ENCODE measurements around the gene SCO1.
"Not testable (repeated sequence)": the region's sequence is repeated elsewhere in the genome, so short reads cannot be mapped to it uniquely, and the experiment has no call there.

Gene SCO1

DNA sequence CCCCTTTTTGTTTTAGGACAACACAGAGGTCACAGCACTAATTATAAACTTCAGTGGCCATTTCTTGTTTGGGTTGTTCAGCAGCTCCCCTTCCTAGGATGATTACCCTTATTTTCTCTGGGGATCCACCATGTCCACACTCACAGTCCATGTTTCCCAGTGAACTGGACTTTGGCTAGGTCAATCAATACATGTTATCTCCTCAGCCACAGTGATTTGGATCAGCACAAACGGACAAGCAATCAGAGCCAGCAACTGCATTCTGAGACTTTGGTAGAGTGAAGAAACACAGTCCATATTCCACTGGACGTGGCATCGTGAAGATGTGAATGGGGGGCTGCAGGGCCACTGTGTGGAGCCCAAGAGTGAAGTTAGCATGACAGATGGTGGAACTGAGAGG, 27.9 kb upstream of the SCO1 start:
- no peak for DNase-seq (ENCODE audit: low spot score)

DNA sequence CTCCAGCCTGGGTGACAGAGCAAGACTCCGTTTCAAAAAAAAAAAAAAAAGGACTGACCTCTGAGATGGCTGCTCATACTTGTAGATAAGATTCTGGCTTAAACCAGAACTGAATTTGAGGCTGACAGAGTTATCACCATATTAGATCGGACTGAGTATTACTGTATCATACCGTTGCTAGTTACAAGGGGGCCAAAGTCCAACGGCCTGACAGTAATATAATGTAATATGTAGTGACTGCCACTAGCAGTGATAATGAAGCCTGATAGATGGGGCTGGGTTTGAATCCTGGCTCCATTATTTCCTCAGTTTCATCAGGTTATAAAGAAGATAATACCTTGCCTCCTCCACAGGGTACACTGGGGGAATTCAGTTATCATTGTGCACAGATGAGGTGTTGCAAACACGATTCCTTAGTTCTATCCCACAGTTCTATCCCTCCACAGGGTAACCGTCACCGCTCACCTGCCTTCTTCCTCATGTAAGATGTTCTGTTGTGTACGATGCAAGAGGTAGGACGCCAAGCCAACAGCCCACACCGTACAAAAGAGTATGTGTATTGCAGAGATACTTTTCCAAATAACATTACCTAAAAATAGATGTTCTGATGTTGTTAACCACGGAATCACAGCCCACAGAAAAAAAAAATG, 27.3 kb upstream of the SCO1 start:
- DNase-seq (ENCODE audit: low spot score) = no peak

DNA sequence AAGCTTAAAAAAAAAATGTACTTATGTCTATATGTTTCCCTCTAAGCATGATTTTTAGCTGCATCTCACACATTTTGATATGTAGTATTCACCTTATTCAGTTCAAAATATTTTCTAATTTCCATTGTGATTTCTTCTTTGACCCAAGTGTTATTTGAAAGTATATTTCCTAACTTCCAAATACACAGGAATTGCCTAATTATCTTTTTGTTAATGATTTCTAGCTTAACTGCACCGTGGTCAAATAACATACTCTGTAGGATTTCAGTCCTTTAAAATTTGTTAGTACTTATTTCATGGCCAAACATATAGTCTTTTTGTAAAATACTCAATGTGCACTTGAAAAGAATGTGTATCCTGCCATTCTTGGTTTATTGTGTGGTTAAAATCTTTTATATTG, 21.2 kb upstream of the SCO1 start:
- DNase-seq (ENCODE audit: low spot score) = no peak

DNA sequence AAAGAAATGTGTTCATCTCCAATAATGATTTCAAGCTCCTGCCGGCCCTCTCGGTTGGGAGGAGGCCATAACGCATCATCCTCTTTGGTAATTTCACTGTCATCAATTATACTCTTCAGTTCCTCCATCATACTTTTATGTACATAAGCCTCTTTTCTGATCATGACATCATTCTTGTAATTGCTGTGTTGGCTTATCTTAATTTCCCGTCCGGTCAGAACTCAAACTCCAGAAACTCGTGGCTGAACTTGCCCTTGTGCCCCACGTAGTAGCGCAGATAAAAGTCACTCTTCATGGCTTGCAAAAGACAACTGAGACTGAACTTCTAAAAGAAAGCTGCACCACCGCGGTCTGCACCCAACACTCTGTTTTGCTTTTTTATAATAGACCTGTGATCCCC, 18.9 kb upstream of the SCO1 start:
- no peak for DNase-seq (ENCODE audit: low spot score)

DNA sequence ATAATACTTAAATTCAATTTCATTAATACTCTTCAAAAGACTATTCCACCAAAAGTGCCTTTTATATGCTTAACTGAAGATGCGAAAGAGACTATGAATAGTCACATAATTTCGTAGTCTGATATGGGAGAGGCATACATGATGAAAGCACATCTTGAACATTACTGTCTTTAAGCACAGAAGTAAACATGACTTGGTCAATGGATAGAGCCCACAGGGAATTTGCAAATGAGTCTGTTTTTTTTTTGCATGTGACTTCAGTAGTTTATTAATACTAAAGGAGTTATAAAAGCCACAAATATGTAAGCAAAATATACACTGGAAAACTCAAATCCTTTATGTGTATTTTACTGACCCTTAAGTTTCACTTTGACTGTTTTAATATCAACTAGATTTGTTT, 16.0 kb upstream of the SCO1 start:
- no peak for DNase-seq (ENCODE audit: low spot score)

DNA sequence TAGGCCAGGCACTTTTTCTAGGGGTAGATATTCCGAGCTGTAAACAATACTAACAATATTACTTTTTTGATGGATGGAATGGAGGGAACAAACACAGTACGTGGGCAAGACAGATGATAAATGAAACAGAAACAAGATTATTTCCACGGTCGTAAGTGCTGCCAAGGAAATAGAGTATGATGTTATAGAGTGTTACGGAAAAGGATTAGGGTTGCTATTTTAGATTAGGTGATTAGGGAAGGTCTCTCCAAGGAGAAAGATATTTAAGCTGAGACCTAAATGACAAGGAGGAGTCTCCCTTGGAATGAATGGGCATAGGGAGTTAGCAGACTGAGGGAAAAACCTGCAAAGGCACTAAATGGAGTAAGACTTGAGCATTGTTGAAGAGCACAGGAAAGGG, 8.4 kb upstream of the SCO1 start:
- DNase-seq (ENCODE audit: low spot score) = no peak

DNA sequence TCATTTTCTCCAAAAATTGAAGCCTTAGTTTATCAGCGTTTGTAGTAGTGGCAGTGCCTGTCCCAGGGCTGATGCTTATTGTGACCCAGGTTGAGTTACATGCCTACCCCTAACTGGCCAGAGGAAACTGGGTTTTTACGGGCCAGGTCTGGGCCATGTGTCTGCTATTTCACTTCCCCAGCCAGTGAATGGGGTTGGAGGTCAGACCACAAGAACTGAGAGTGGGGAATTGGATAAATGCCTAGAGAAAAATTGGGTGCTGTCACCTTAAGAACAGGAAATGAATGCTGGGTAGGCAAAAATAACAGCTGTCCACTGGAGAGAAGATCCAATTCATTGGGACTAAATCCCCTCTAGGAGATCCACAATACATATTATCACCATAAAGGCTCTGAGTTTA, 5.2 kb upstream of the SCO1 start:
- peak; percentile 28 for DNase-seq (ENCODE audit: low spot score)

DNA sequence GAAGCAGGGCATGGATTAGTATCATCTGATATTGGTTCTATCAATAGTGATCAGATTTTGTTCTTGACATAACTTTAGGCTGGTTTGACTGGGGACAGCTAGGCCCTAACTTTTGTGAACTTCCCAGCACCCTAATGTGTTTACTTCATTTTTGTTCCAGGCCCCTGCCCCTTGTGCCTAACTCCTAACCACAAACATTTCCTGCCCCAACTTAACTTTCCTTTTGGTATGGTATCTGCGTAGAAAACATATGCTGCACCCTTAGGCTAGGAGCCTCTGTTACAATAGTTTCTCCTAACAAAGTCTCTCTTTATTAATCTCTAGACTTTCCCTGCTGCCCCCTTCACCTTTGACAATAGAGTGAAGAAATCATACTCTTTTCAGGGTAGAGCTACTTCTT, 2.5 kb upstream of the SCO1 start:
- no peak for DNase-seq (ENCODE audit: low spot score)

DNA sequence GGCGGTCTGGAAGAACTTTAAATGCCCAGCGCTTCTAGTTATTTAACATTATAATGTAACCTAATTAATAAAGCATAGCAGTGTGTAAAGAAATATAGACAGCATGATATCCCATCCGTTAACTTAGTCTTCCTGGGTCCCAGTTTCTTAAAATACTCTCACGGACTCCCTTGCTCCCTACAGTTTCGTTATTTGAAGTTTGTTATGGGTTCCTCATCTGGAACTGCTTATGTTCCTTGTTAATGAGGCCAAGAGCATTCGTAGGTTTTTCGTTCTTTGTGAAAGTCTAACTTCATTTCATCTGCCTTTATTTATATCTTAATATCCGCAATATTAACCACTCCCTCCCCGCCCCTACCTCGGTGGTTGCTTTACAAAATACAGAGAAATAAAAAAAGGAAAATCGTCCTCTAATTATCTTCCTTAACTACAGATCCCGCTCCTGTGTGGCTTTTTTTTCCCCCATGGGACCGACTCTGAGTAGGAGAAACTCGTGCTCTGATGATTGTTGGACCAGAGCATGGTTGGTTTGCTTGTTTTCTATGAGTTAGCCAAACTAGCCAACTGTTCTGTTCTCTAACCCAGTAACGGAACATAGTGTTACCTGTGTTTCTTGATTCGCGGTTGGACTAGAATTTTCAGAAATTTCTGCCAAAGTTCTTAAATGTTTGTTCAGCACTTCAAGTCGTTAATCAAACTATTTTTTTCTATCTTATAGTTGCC, 924 bp upstream of the SCO1 start:
- peak; percentile 11 for DNase-seq (ENCODE audit: low spot score)

DNA sequence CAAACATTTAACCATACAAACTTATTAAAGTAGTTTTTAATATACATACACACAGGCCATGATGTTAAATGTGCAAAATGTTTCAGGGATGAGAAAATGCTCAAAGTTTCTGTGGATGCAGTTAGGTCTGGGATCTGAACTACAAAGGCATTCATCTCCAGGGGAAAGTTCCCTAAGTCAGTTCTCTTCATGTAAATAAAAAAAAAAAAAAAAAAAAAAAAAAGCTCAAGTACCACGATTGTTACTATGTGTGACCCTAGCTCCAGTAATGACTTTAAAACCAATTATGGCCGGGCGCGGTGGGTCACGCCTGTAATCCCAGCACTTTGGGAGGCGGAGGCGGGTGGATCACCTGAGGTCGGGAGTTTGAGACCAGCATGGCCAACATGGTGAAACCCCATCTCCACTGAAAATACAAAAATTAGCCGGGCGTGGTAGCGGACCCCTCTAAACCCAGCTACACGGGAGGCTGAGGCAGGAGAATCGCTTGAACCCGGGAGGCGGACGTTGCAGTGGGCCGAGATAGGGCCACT, 1.4 kb downstream of the SCO1 start:
- not testable (repeated sequence) for DNase-seq (ENCODE audit: low spot score)

DNA sequence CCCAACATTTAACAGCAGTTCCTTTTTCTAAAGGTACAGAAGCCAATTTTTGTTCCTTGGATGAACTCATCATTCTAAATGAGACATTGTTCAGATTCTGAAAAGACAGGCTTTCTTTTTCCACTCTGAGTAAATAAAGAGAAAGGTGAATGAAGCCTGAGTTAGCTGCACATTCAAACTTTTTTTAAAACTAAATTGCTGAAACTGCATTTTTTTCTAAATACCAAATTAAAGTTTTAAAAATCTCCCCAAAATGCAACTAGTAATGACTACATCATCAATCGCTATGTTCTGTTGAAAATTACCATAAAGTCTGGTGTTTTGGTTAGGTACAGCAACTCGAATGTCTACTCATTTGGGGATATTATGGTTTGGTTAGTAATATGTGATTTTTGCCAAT, 9.8 kb downstream of the SCO1 start:
- DNase-seq (ENCODE audit: low spot score) = no peak

DNA sequence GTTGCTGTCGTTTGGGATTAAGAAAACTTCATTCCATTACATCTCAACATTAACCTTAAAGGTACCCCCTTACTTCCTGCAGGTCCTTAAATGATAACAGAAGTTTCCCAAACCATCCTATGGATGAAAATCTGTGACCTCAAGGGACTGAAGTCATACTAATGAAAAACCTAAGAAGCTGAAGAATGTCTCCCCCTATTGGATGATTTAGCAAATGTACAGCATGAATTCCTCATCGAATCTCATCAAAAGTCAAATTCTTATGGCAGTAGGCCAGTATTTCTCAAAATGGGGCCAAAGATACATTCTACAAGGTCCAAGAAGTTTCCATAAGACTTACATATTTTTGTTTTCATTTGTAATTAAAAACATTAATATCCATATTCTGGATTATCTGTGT, 13.5 kb downstream of the SCO1 start:
- DNase-seq (ENCODE audit: low spot score) = peak; percentile 16

DNA sequence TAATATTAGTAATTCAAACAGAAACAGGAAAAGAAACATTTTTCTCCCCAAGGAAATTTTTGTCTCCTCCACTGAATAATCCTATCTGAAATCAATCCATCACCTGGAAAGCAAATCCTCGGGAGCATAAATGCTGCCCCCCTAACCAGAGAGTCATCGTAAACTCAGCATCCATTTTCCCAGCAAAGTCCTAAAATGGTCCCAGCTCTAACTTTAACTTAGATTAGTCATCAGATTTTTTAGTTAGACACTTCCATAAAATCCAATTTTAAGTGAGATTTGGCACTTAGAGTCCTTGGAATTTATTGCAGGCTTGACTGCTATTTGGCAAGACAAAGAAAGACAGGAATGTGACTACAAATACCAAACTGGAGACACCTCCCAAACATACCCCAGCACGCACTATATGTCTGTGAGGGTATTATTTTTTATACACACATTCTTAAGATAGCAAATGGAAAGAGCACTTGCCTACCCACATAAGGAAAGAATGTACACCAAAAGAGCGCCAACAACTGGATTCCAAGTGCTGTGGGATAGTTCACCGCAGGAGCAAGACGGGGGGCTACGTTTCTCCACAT, 15.4 kb downstream of the SCO1 start:
- DNase-seq (ENCODE audit: low spot score) = no peak

DNA sequence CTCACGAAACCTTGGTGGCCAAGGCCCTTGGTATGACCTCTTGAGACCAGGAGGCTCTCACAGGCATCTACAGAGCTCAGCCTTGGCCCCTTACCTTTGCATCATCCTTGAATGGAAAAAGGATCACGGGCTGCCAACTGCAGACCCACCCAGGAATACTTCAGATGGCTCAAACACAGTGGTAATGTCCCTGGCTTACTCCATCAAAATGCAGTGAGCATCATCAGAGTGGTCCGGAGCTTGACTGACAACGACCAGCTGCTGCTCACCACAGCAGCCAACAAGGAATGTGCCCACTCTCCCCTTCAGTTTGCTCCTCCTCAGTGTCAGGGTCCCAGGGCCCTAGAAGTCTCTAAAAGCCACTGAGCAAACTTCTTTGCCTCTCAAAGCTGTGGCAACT, 22.6 kb downstream of the SCO1 start:
- DNase-seq (ENCODE audit: low spot score) = no peak

DNA sequence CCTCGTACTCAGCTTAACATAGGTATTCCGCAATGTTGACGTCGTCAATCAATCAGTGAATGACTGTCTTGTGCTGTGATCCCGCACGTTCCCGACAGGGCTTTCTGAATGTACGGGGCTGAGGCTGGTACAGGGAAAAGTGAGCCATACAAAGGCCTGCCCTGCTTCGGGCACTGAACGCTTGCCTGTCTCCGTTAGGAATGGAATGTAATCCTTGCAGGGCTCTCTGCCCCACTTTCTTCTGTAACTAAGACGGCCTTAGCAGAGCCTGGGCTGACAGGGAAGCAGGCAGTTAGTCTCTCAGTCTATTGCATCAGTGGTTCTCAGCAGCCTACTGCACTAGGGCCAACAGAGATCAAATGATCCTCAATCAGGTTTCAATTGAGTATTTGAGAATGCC, 24.0 kb downstream of the SCO1 start:
- no peak for DNase-seq (ENCODE audit: low spot score)

DNA sequence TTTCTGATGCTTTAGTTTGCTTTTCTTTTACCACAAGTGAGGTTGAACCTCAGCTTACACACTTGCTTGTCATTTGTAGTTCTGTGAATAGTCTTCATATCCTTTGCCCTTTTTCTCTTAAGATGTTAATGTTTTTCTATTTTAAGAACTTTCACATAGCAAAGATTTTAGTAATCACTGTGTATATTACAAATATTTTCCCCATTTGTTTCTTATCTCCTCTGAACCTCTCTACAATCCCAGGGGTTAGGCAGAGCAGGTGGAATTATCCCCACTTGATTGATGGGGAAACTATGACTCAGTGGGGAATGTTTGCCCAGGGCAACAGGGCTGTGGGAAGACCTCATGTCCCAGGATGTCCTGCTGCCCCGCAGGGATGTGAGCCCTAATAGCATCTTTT, 28.6 kb downstream of the SCO1 start:
- DNase-seq (ENCODE audit: low spot score) = peak; percentile 33

DNA sequence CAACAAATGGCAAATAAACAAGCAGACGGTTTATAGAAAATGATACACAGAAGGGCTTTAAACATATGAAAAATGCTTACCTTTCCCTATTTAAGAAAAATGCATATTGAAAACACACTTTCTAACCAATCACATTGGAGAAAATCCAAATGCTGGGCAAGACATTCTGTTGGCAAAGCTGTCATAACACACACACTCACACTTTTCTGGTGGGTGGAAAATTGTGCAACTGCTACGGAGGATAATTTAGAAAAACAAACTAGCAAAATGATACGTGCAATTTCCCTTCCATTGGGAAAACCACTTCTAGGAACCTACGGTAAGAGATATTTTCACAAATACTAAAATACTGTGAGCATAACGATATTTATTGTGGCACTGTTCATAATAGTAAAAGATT, 30.4 kb downstream of the SCO1 start:
- no peak for DNase-seq (ENCODE audit: low spot score)

DNA sequence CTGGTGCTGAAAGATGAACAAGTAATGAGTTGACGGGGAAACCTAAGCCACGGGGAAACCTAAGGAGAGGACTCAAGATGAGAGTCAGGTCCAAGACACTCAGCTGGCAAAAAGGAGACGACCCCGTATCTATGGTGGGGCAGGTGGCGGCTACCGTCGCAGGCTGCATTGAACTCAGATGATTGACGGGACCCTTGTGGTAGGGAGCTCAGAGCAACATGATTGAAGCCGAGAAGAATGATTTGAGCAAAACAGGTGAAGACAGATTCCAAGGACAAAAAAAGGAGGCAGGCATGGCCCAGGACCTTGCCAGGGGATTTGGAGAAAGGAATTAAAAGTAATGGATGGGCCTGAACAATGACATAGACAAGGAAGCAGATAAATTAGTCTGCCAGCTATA, 32.8 kb downstream of the SCO1 start:
- DNase-seq (ENCODE audit: low spot score) = no peak

DNA sequence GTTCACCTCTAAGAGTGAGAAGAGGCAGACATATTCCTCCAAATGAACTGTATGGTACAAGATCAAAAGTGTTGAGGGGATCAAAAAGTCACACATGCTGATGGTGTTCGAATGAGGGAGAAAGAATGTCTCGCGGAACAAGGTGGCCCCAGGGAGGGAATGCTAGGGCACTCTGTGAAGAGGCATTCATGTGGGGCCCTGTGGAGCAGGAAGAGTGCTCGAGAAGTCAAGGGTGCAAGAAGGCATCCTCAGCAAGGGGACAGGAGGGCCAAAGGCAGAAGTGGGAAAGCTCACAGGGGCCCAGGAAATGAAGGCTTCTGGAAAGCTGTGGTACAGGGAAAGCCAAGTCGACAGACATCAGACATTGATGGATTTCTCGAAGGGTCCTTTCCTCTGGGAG, 34.1 kb downstream of the SCO1 start:
- no peak for DNase-seq (ENCODE audit: low spot score)

DNA sequence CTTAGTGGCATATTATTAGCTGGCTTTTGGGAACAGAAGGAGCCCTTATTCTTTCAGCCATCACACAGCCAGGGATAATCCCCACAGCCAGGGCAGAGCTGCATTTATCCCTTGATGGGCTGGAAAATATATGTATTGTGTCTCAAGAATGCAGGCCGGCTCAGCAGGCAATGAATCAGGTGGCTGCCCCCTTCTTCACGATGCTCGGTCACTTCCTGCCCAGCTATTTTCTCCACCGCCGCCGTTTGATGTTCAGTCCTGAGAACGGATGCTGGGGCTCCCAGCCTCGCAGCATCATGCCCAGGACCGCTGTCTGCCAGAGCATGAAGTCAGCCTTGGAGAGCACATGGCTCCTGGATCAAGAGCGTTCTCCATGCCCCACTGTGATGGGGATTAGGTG, 35.9 kb downstream of the SCO1 start:
- no peak for DNase-seq (ENCODE audit: low spot score)

DNA sequence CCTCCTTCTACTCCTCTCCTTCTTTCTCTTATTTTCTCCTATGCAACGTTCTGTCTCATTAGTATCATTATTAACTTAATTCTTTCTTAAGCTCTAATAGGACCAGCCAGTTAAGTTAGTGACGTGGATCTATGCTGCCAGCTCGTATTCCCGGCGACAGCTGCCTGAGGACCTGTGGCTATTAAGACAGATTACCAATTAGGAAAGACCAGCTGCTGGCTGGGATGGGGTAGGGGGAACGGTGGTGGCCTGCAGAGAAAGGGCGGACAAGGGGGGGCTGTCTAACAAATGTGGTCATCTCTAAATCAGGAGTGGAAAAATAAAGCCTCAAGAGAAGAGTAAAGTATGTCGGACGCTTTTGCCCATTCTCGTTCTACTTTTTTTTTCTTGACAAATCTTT, 39.5 kb downstream of the SCO1 start:
- no peak for DNase-seq (ENCODE audit: low spot score)

DNA sequence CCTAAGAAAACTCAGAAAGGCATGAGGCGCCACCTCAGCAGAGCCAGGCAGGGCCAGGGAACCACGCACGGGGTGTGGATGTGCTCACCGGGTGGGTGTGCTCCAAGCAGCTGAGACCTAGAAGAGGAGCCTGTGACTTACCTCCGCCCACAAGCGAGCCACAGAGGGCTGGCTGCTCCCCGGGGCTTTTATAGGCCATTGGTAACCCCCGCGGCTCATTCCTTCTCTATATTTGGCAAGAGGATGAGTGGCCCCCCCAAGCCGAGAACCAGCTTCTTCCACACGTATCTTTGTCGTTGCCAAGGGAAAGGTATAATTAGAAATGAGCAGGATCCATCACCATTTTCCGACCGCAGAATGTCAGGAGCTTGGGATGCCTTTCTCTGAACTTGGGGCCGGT, 40.2 kb downstream of the SCO1 start, which contains the start of gene MYH3:
TSS of gene MYH3 (minus strand) at position 162 of the 400 bp plus-strand sequence. CDS start 2,245 bp downstream, outside the sequence.
- no peak for DNase-seq (ENCODE audit: low spot score)

DNA sequence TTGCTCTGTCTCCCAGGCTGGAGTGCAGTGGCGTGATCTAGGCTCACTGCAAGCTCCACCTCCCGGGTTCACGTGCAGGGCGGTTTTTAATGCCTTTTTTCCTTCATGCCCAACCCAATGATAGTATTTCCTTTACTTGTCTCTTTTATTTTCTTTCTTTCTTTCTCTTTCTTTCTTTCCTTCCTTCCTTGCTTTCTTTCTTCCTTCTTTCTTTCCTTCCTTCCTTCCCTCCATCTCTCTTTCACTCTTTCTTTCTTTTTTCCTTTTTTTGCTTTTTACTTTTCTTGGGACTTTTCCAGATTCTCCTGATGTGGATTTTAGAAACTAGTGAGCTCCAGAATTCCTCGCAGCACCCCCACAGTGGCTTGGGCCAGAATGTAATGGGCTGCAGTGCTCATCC, 43.3 kb downstream of the SCO1 start:
- DNase-seq (ENCODE audit: low spot score) = no peak
